Measurements from ENCODE around the gene LUZP4. TPM values are rescaled to one million over a fixed set of nuclear protein-coding genes. Genes with fewer than 3 reads are reported as not detected.
"Not testable (repeated sequence)": the region's sequence is repeated elsewhere in the genome, so short reads cannot be mapped to it uniquely, and the experiment has no call there.

LUZP4 gene
- total RNA-seq, 2 donors from 2014 or later: not detected

DNA sequence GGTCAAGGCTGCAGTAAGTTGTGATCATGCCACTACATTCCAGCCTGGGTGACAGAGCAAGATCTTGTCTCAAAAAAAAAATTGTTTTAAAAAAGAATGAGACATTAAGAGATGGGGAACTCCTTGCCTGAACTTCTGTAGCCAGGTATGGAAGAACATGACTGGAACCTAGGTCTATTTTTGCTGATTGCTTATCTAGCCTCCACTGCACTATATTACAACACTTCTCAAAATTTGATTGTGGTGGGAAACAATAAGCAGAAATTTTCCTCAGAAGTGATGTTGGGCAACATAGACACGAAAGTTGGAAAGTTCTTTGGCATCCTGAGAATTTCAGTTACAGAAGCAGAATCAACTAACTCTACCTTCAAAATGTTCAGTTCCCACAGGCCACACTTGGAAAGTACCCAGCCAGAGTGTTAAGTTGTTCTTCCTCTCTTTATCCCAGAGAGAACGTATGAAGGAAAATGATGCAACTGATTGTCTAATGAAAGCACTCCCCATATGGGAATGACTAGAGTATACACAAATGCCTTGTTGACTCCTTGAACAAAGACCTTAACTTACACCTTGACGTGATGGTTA, 50.0 kb downstream of the LUZP4 start:
- TF ChIP-seq POLR2A (IDR thresholded peaks at IDR 0.05): no peak
- TF ChIP-seq CTCF (IDR thresholded peaks at IDR 0.05): no peak
- Histone ChIP-seq H3K27me3 (no peaks in the 10 kb centered on the region), H3K27ac (no peak overlapping the region), H3K9me3 (no peaks in the 10 kb centered on the region), H3K36me3 (replicated peaks in 1 of 2; ENCODE audit: insufficient read depth in 1 of 2, low read depth in 2 of 2) (no peaks in the 10 kb centered on the region), H3K4me3 (no peak overlapping the region), H3K4me1 (peaks cover 3% of the 10 kb centered on the region)
- 72% methylated on average over 3 of the region's 3 CpGs for WGBS, 2 donors
- intact Hi-C loops (cut with DNase I): no loop called here
- ATAC-seq (no peak), DNase-seq (no peak)

DNA sequence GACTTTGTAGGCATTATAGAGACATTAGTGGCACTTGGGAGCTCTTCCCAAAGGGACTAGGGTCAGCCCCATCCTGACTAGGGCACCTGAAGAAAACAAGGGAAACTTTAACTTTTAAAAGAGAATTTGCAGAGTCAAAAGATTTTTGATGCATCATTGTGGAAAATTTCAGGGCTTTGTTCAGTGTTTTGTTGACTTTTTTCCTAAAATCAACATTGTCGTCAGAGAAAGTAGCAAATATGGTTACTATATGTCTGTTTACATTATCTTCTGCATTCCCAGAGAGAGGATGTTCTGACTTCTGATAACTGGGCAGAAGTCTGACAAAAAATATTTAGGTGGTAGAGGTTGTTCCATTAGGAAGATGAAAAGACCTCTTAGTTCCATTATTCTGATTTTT, 51.9 kb downstream of the LUZP4 start:
- no peaks in the 10 kb centered on the region for H3K36me3 ChIP-seq (replicated peaks in 1 of 2; ENCODE audit: insufficient read depth in 1 of 2, low read depth in 2 of 2)
- intact Hi-C loops (cut with DNase I): no loop called here
- no peak overlapping the region for H3K27ac ChIP-seq
- ATAC-seq: no peak
- H3K27me3 ChIP-seq: no peaks in the 10 kb centered on the region
- WGBS, 2 donors: 32 to 42% methylated on average over 1 of the region's 1 CpG
- peaks cover 15% of the 10 kb centered on the region for H3K4me1 ChIP-seq
- TF ChIP-seq CTCF (IDR thresholded peaks at IDR 0.05): no peak
- H3K9me3 ChIP-seq: no peaks in the 10 kb centered on the region
- no peak overlapping the region for H3K4me3 ChIP-seq
- no peak for DNase-seq

- Histone ChIP-seq H3K36me3 (replicated peaks in 1 of 2; ENCODE audit: insufficient read depth in 1 of 2, low read depth in 2 of 2) (no peaks in the 10 kb centered on the region), H3K9me3 (no peaks in the 10 kb centered on the region), H3K4me1 (peaks cover 15% of the 10 kb centered on the region), H3K4me3 (no peak overlapping the region), H3K27ac (peak overlapping the region in 3 of 4 donors; percentile 19 to 78 (median 64)), H3K27me3 (no peaks in the 10 kb centered on the region)
- intact Hi-C loops (cut with DNase I): no loop called here
- ATAC-seq (peak; percentile 93), DNase-seq (peak; percentile 66 to 85 (median 79))
- TF ChIP-seq CTCF (IDR thresholded peaks at IDR 0.05) (no peak), POLR2A (IDR thresholded peaks at IDR 0.05) (no peak)
- WGBS, 2 donors: 0 to 21% methylated on average over 1 to 3 of the region's 3 CpGs
Observed at GRCh38 chrX:115344885-115345614, 55.5 kb downstream of the LUZP4 start.

DNA sequence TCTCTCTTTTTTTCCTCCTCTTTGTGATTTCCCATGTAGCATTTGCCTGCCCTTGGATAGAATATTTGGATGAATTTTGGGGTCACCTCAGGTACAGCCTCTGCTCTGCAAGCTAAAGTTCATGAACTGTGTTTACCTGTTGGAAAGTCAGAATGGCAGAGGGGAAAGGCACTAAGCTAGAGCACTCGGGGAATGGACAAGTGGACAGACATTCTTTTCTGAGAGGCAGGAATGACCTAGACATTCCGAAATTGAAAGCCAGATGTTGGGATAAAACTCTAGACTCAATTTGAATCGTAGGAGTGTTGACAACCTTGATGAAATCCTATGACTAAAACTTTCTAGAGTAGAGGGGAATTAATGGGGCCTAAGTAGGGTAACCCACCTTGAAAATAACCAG, 56.1 kb downstream of the LUZP4 start:
- TF ChIP-seq CTCF (IDR thresholded peaks at IDR 0.05) (no peak), POLR2A (IDR thresholded peaks at IDR 0.05) (no peak)
- Histone ChIP-seq H3K27ac (peak overlapping the region in 2 of 4 donors; percentile 64 to 78), H3K36me3 (replicated peaks in 1 of 2; ENCODE audit: insufficient read depth in 1 of 2, low read depth in 2 of 2) (no peaks in the 10 kb centered on the region), H3K27me3 (no peaks in the 10 kb centered on the region), H3K4me3 (no peak overlapping the region), H3K4me1 (peaks cover 15% of the 10 kb centered on the region), H3K9me3 (no peaks in the 10 kb centered on the region)
- DNase-seq (no peak), ATAC-seq (no peak)
- intact Hi-C loops (cut with DNase I): no loop called here
- whole genome bisulfite sequencing, 2 donors: 46 to 59% methylated on average over 3 of the region's 3 CpGs

GRCh38 chrX:115346738-115347137, 57.2 kb downstream of the LUZP4 start:
- peaks cover 15% of the 10 kb centered on the region for H3K4me1 ChIP-seq
- intact Hi-C loops (cut with DNase I); ATAC-seq; H3K9me3 ChIP-seq; H3K4me3 ChIP-seq; H3K36me3 ChIP-seq (replicated peaks in 1 of 2; ENCODE audit: insufficient read depth in 1 of 2, low read depth in 2 of 2); DNase-seq; H3K27ac ChIP-seq; H3K27me3 ChIP-seq: not testable (repeated sequence)
- WGBS, 2 donors: no CpG with 5 or more reads among the region's 14 CpGs
